ENCODE measurements around the gene ATP11C. TPM values are rescaled to one million over a fixed set of nuclear protein-coding genes. Genes with fewer than 3 reads are reported as not detected.
"Not testable (repeated sequence)": the region's sequence is repeated elsewhere in the genome, so short reads cannot be mapped to it uniquely, and the experiment has no call there.

ATP11C gene
- total RNA-seq, 2 donors from 2014 or later = 9.1 to 15.3 TPM

DNA sequence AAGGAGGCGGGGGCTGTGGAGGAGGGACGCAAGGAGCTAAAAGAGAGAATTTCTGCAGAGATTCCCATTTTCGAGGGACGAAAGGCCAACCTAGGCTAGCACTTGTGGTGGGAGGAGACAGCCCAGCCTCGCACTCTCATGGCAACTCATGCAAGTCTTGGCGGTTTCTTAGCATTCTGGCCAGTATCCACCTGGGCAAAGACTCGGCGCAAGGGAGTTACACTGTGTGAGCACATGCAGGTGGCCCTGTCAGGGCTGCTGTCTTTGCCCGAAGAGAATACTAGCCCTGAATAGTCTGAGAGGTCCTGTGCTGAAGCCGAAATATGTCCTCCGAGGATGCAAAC is 240.4 kb downstream of the ATP11C start:
- Histone ChIP-seq H3K4me3 (no peak overlapping the region), H3K9ac (ENCODE audit: low read depth in 2 of 2, low read length in 2 of 2) (no peak overlapping the region), H3K36me3 (no peaks in the 10 kb centered on the region), H3K27me3 (no peaks in the 10 kb centered on the region), H3K4me1 (no peaks in the 10 kb centered on the region), H3K27ac (no peak overlapping the region), H3K9me3 (no peaks in the 10 kb centered on the region)
- intact Hi-C loops (cut with DNase I) = no loop called here
- TF ChIP-seq, protein P1, sequence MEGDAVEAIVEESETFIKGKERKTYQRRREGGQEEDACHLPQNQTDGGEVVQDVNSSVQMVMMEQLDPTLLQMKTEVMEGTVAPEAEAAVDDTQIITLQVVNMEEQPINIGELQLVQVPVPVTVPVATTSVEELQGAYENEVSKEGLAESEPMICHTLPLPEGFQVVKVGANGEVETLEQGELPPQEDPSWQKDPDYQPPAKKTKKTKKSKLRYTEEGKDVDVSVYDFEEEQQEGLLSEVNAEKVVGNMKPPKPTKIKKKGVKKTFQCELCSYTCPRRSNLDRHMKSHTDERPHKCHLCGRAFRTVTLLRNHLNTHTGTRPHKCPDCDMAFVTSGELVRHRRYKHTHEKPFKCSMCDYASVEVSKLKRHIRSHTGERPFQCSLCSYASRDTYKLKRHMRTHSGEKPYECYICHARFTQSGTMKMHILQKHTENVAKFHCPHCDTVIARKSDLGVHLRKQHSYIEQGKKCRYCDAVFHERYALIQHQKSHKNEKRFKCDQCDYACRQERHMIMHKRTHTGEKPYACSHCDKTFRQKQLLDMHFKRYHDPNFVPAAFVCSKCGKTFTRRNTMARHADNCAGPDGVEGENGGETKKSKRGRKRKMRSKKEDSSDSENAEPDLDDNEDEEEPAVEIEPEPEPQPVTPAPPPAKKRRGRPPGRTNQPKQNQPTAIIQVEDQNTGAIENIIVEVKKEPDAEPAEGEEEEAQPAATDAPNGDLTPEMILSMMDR (IDR thresholded peaks at IDR 0.05) = no peak
- DNase-seq = no peak

DNA sequence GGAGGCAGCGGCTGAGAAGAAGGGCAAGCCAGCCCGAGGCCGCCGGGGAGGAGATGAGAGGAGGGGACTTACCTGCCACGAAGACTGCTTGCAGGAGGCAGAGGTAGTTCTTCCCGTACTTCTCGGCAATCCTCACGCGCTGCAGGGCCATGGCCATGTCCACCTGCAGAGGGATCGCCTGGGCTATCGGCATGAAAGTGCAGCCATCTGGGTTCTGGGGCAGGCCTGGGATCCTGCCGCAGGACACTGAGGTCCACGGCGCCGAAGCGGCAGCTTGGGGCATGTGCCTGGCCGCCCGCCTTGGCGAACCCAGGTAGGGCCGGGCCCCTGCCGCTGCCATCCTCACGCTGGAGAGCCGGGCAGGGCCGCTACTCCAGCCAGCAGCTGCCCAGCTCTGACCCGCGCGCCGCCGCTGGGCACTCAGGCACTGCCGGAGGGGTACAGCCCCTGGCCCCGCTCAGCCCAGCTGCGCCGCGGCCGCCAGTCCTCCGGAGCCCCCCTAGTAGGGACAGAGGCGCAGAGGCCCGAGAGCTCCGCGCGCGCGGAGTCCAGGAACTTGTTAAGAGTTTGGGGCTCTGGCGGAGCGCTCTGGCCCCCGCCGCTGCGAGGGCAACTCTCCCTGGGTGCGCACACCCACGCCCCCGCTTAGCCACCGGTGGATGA is 240.9 kb downstream of the ATP11C start:
- intact Hi-C loops (cut with DNase I) = no loop called here
- Histone ChIP-seq H3K36me3 (no peaks in the 10 kb centered on the region), H3K9ac (ENCODE audit: low read depth in 2 of 2, low read length in 2 of 2) (no peak overlapping the region), H3K27me3 (no peaks in the 10 kb centered on the region), H3K4me1 (no peaks in the 10 kb centered on the region), H3K9me3 (no peaks in the 10 kb centered on the region), H3K27ac (no peak overlapping the region), H3K4me3 (no peak overlapping the region)
- TF ChIP-seq, protein P1 (IDR thresholded peaks at IDR 0.05) = no peak
- no peak for DNase-seq

DNA sequence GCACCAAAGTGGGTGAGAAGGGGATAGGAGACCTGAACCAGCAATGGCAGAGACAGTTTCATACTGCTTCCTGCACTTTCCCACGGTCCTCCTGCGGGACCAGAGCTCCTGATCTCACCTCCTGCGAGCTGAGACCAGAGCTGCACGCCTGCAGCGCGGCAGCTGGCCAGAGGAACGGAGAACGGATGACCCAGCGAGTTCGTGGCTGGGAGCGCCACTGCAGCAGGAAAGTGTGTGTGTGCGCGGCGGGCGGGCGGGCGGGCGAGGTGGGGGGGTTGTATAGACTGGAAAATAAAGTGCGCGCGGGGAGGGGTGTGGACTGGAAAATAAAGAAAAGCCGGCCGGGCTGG is 241.4 kb downstream of the ATP11C start:
- no peak for DNase-seq
- Histone ChIP-seq H3K27me3 (no peaks in the 10 kb centered on the region), H3K4me3 (no peak overlapping the region), H3K4me1 (no peaks in the 10 kb centered on the region), H3K9ac (ENCODE audit: low read depth in 2 of 2, low read length in 2 of 2) (no peak overlapping the region), H3K27ac (no peak overlapping the region), H3K9me3 (no peaks in the 10 kb centered on the region), H3K36me3 (no peaks in the 10 kb centered on the region)
- intact Hi-C loops (cut with DNase I) = no loop called here
- TF ChIP-seq, protein P1 (IDR thresholded peaks at IDR 0.05) = no peak

DNA sequence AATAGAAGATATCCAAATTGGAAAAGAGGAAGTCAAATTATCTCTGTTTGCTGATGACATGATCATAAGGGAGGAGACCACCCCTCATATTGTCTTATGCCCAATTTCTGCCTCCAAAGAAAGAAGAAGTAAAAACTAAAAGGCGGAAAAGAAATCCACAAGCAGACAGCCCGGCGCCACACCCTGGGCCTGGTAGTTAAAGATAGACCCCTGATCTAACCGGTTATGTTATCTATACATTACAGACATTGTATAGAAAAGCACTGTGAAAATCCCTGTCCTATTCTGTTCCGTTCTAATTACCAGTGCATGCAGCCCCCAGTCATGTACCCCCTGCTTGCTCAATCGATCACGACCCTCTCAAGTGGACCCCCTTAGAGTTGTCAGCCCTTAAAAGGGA is 247.7 kb downstream of the ATP11C start:
- H3K27me3 ChIP-seq; intact Hi-C loops (cut with DNase I); H3K36me3 ChIP-seq; H3K9ac ChIP-seq (ENCODE audit: low read depth in 2 of 2, low read length in 2 of 2); H3K9me3 ChIP-seq; H3K4me3 ChIP-seq; DNase-seq; H3K27ac ChIP-seq; H3K4me1 ChIP-seq: not testable (repeated sequence)

DNA sequence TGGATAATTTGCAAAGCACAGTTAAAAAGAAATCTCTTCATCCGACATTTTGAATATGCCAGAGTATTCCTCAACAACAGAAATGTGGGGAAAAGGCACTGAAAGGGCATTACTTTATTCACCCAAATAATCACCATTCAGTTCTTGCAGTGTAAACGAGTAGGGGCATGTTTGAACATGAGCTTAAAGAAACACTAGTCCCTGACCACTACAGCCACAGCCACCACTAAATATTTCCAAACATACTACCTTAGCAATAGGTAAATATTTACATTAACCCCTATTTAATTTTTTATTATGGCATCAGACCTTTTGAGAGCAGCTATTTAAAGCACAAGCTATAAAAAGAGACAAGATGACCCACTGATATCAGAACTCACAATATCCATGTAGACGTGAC is 252.5 kb downstream of the ATP11C start:
- Histone ChIP-seq H3K9ac (ENCODE audit: low read depth in 2 of 2, low read length in 2 of 2) (no peak overlapping the region), H3K4me3 (no peak overlapping the region), H3K4me1 (no peaks in the 10 kb centered on the region), H3K27ac (no peak overlapping the region), H3K9me3 (no peaks in the 10 kb centered on the region), H3K36me3 (no peaks in the 10 kb centered on the region), H3K27me3 (no peaks in the 10 kb centered on the region)
- TF ChIP-seq, protein P1 (IDR thresholded peaks at IDR 0.05) = no peak
- no peak for DNase-seq
- intact Hi-C loops (cut with DNase I) = no loop called here

Small RNA genes lying within 50 kb of the gene (microRNA-seq; reads per million reads assigned to microRNA genes)
- gene MIR505 = 124 reads per million, percentile 56 among the genes with 10 or more reads in this experiment

Other genes starting within 250 kb of the ATP11C start
- gene MCF2, start 224.9 kb downstream of the ATP11C start, total RNA-seq = not detected
- gene CXorf66, start 32.5 kb upstream of the ATP11C start, total RNA-seq = not detected

Measured in colonic mucosa (tissue), 4 donors.